Subcutaneous adipose tissue (tissue), 4 donors: ENCODE data around the gene POGZ. TPM values are rescaled to one million over a fixed set of nuclear protein-coding genes. Genes with fewer than 3 reads are reported as not detected.

ENCODE experiments used
- CTCF ChIP-seq: fragments of 450-650 bp; IDR thresholded peaks from one replicate; pipeline ENCODE4 v1.5.1; 2016; ENCODE audit warnings: low read depth, mild to moderate bottlenecking, control low read depth, antibody characterized with exemption, moderate library complexity
- total RNA-seq, 4 donors: library from RNA; depleted of rRNA; stranded (reverse); fragments of >200 nt; gene quantifications; one replicate each; pipeline ENCODE4 v1.1.0, GENCODE V29; 2016

Gene POGZ
- total RNA-seq, result 10 to 100 TPM; 39.9 to 51.6 (median 47.3) TPM

DNA sequence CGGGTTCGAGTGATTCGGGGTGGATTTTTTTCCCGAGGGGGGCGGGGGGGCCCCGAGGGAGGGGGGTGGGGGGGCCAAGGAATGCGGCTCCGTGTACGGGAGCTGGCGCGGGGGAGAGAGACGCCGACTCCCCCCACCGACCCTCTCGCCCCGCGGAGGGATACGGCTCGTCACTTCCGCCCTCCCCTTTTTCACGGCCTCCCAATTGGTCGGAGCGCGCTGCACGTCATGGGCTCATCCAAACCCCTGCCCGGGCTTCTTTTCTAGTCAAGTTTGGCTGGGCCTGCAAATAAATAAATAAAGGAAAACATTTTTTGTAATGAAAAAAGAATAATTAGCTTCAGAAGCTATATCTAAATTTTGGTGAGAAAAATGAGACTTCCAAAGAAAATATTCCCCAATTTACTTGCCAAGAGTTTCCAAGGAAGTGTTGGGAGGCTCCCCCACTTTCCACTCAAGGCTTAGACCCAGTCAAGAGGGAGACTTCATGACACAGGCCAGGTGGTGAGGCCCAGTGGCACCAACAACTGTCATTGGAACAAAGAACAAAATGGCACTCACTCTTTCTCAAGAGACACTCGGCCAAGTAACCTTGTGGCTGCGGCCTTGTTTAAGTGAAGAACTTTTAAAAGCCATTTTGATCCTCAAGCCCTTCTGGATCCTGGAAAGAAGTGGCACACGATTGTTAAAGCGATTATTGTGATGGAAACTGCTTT lies at the start of gene POGZ:
TSS of gene POGZ (minus strand) at position 164 of the 716 bp plus-strand sequence. CDS start 17,290 bp downstream, outside the sequence.
- no peak for TF ChIP-seq CTCF

- TF ChIP-seq CTCF, result no peak
Measured at GRCh38 chr1:151508833-151509232, 49.5 kb upstream of the POGZ start.

DNA sequence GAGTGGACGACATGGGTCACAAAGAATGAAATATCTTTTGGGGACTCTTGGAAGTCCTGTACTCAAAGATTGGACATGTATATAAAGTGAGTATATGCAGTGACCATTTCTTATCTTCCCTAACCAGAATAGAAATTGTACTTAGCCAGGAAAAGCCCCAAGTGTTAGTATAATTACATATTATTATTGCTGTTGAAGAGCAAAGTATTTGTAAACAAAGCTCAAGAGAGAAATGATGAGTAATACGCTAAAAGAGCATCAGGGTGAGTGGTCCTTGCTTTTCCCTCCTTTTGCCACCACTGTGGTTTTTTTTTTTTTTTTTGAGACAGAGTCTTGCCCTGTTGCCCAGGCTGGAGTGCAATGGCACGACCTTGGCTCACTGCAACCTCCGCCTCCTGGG lies 45.5 kb upstream of the POGZ start:
- no peak for TF ChIP-seq CTCF

- no peak for TF ChIP-seq CTCF
Measured at GRCh38 chr1:151504252-151504651, 45.0 kb upstream of the POGZ start.

GRCh38 chr1:151502859-151503780 lies 43.8 kb upstream of the POGZ start:
- no peak for TF ChIP-seq CTCF

DNA sequence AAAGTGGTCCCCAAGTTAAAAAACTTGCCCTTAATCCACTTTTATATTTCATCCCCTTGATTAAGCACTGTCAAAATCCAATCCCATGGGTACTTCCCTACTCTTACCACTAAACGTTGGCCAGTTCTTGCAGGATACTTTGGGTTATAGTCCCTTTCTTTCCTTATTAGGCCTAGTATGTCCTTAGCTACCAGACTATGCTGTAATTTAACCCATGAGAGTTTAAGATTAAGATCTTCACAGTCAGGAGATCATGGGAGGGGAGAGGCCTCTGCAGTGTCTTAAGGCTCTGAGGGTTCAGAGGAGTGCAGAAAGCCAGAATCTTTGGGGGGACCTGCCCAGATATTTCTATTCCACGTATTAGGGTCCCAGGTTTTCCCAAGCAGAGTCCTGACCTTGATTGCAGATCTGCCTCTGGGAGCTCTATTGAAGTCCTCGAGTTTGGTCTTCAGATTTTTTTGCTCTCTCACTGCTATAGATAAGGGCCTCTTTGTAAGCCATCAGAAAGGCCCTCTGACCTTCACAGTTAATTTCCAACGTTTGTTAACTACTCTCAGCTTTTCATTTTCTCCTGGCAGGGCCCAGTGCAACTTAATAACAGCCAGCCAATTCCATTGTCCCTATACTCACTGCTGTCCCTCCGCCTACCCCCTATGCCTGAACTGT lies 42.9 kb upstream of the POGZ start:
- TF ChIP-seq CTCF, result no peak

DNA sequence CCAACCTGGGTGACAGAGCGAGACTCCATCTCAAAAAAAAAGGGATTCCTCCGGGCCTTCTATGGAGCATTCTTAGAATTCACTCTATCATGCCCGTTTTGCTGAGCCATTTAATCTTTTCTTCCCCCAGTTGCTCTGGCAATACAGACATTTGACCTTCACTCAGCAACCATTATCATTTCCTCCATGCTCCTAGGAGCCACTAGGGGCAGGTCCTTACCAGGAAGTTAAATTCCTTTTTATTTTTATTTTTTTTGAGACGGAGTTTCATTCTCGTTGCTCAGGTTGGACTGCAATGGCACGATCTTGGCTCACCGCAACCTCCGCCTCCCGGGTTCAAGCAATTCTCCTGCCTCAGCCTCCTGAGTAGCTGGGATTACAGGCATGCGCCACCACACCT lies 42.2 kb upstream of the POGZ start:
- no peak for TF ChIP-seq CTCF
